AG04449 (cell line): ENCODE measurements around the gene AFP.

Source experiments
- CTCF ChIA-PET: fragments of 350-600 bp; formaldehyde crosslinking; extraction: SDS; loops from one replicate; lab custom pipeline; 2021; ENCODE audit warnings: antibody characterized with exemption; lab: Yijun Ruan, JAX
- POLR2A ChIA-PET: fragments of 400-600, 350-600 bp; formaldehyde crosslinking; extraction: SDS; loops from one replicate; lab custom pipeline; 2020; ENCODE audit warnings: antibody characterized with exemption, inconsistent platforms; lab: Yijun Ruan, JAX
- DNase-seq: peaks from one replicate; pipeline ENCODE4 v3.0.0-alpha.2; 2010; ENCODE audit warnings: low read depth, low spot score
- H3K4me3 ChIP-seq: 2 replicates; pipeline ENCODE4 v1.5.1; 2011; ENCODE audit warnings: low read depth, mild to moderate bottlenecking, control low read depth, low read length
- TF ChIP-seq, protein P1 (sequence below): IDR thresholded peaks from one replicate; pipeline ENCODE4 v1.5.1; 2011; ENCODE audit warnings: mild to moderate bottlenecking, moderate library complexity, low read length, control low read depth, inconsistent platforms; ENCODE audit not compliant: insufficient read depth; ENCODE audit errors: missing control alignments

The AFP gene

DNA sequence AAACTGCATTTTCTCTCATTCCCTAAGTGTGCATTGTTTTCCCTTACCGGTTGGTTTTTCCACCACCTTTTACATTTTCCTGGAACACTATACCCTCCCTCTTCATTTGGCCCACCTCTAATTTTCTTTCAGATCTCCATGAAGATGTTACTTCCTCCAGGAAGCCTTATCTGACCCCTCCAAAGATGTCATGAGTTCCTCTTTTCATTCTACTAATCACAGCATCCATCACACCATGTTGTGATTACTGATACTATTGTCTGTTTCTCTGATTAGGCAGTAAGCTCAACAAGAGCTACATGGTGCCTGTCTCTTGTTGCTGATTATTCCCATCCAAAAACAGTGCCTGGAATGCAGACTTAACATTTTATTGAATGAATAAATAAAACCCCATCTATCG lies 2.9 kb upstream of the AFP start:
- H3K4me3 ChIP-seq, result no peak overlapping the region
- ChIA-PET CTCF (interaction anchor here (0.9 to 5.4 kb wide), 5 partner anchors 8 to 121 kb away, joined by 3 to 53 read pairs (median 11); no protein-coding TSS in a partner anchor), POLR2A (no interaction called here)
- TF ChIP-seq, protein P1, sequence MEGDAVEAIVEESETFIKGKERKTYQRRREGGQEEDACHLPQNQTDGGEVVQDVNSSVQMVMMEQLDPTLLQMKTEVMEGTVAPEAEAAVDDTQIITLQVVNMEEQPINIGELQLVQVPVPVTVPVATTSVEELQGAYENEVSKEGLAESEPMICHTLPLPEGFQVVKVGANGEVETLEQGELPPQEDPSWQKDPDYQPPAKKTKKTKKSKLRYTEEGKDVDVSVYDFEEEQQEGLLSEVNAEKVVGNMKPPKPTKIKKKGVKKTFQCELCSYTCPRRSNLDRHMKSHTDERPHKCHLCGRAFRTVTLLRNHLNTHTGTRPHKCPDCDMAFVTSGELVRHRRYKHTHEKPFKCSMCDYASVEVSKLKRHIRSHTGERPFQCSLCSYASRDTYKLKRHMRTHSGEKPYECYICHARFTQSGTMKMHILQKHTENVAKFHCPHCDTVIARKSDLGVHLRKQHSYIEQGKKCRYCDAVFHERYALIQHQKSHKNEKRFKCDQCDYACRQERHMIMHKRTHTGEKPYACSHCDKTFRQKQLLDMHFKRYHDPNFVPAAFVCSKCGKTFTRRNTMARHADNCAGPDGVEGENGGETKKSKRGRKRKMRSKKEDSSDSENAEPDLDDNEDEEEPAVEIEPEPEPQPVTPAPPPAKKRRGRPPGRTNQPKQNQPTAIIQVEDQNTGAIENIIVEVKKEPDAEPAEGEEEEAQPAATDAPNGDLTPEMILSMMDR, result no peak
- DNase-seq, result no peak

DNA sequence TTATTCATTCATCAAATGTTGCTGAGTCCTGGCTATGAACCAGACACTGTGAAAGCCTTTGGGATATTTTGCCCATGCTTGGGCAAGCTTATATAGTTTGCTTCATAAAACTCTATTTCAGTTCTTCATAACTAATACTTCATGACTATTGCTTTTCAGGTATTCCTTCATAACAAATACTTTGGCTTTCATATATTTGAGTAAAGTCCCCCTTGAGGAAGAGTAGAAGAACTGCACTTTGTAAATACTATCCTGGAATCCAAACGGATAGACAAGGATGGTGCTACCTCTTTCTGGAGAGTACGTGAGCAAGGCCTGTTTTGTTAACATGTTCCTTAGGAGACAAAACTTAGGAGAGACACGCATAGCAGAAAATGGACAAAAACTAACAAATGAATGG lies 1.7 kb upstream of the AFP start:
- CTCF ChIA-PET, result interaction anchor here (1.1 to 5.4 kb wide), 6 partner anchors 9 to 122 kb away, joined by 3 to 53 read pairs (median 8); no protein-coding TSS in a partner anchor
- TF ChIP-seq, protein P1, result peak; percentile 24
- POLR2A ChIA-PET, result no interaction called here
- DNase-seq, result no peak
- no peak overlapping the region for H3K4me3 ChIP-seq

DNA sequence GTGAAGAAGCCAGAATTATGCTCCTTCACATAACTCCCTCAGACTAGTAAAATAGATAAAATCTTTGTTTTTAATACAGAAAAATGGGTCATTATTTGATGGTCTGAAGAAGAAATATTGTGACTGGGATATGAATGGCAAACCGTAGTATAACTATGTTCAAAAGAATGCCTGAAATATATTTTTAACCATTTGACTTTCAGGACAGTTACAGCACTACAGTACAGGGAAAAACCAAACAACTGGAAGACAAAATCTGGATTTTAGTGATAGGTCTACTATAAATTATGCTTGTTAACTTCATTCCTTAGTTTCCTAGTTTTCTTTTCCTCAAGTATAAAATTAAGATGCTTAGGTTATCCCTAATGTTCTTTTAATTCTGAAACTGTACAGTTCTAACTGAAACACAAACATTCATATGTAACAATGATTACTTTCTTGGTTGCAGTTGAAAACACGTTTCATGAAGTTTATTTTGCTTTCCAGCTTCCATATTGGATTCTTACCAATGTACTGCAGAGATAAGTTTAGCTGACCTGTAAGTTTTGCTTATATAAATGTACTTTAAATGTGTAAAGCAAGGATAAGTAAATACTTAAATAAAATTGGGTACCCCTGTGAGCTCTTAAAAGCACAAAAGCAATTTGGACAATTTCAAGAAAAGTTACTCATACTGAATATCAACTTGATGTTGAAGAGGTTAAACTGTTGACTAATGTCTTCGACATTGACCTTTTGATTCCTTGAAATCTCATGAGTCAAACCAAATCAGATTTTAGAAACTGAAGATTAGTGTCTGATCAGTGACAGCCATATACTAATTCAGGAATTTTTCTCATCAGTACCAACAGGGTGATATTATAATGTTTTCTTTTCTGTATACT lies 895 bp downstream of the AFP start:
- TF ChIP-seq, protein P1, result no peak
- DNase-seq, result no peak
- ChIA-PET CTCF (interaction anchor here (2.4 kb wide), 1 partner anchor 9 kb away, joined by 12 read pairs; no protein-coding TSS in a partner anchor), POLR2A (no interaction called here)
- no peak overlapping the region for H3K4me3 ChIP-seq

DNA sequence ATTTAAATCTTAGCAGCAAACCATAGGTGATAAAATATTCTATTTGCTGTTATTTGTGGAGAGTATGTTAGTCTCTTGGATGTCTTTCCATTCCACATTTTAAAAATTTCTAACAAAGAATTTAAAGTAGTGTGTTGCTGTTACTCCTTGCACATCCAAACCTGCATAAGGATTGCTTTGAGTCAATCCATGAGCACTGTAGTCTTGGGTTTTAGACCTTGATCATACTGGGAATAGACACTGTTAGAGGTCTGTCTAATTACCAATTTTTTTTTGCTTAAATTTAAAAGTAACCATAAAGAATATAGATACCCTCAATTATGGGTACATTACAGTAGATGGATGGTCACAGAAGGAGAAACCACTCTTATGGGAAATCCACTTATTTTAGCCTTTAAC lies 1.5 kb downstream of the AFP start:
- no peak overlapping the region for H3K4me3 ChIP-seq
- DNase-seq, result no peak
- CTCF ChIA-PET, result interaction anchor here (0.9 to 2.4 kb wide), 2 partner anchors 9 to 97 kb away, joined by 3 to 12 read pairs; no protein-coding TSS in a partner anchor
- TF ChIP-seq, protein P1, result no peak
- POLR2A ChIA-PET, result no interaction called here

DNA sequence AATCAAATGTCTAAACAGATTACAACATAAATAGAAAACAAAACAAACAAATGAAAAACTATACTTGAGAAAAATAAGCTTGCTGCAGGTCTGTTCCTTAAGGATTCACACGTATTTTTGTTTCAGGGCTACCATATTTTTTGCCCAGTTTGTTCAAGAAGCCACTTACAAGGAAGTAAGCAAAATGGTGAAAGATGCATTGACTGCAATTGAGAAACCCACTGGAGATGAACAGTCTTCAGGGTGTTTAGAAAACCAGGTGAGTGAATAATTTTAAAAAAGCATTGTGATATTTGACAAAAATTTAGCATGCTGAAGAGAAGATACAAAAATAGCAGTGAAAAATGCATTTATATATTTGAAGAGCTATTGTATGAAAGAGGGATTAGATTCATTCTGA lies 2.0 kb downstream of the AFP start:
- ChIA-PET POLR2A (no interaction called here), CTCF (interaction anchor here (0.9 to 2.4 kb wide), 3 partner anchors 8 to 97 kb away, joined by 3 to 12 read pairs (median 5); no protein-coding TSS in a partner anchor)
- no peak for DNase-seq
- no peak overlapping the region for H3K4me3 ChIP-seq
- TF ChIP-seq, protein P1, result no peak

DNA sequence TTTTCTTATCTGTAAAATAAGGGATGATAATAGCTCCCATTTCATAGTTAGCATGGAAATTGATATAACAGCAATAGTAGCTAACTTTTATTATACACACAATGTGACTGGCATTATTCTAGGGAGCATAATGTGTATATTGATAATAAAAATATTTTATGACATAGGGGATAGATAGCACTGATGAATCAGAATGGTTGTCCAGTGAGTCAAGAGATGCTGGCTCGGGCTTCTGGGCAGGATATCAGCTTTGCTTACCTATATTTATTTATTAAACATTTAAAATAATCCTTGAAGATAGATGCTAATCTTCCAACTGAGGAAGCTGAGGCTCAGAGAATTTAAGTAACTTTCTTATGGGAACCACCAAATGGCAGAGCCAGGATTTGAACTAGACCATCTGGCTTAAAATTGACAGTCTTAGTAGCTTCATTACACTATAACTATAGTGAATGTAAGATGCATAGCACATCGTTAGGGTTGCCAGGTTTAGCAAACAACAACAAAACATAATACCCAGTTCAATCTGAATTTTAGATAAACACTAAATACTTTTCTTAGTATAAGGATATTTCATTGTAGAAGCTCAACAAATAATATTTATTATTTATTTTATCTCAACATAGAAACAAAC lies 2.7 kb downstream of the AFP start:
- ChIA-PET POLR2A (no interaction called here), CTCF (interaction anchor here (1.4 to 2.4 kb wide), 2 partner anchors 7 to 11 kb away, joined by 5 to 12 read pairs; no protein-coding TSS in a partner anchor)

More for the DNA sequence above, 2.7 kb downstream of the AFP start:
- no peak for DNase-seq
- no peak overlapping the region for H3K4me3 ChIP-seq
- TF ChIP-seq, protein P1, result no peak
